Measurements from ENCODE around the gene KCNG4.
"Not testable (repeated sequence)": the region's sequence is repeated elsewhere in the genome, so short reads cannot be mapped to it uniquely, and the experiment has no call there.

The KCNG4 gene

DNA sequence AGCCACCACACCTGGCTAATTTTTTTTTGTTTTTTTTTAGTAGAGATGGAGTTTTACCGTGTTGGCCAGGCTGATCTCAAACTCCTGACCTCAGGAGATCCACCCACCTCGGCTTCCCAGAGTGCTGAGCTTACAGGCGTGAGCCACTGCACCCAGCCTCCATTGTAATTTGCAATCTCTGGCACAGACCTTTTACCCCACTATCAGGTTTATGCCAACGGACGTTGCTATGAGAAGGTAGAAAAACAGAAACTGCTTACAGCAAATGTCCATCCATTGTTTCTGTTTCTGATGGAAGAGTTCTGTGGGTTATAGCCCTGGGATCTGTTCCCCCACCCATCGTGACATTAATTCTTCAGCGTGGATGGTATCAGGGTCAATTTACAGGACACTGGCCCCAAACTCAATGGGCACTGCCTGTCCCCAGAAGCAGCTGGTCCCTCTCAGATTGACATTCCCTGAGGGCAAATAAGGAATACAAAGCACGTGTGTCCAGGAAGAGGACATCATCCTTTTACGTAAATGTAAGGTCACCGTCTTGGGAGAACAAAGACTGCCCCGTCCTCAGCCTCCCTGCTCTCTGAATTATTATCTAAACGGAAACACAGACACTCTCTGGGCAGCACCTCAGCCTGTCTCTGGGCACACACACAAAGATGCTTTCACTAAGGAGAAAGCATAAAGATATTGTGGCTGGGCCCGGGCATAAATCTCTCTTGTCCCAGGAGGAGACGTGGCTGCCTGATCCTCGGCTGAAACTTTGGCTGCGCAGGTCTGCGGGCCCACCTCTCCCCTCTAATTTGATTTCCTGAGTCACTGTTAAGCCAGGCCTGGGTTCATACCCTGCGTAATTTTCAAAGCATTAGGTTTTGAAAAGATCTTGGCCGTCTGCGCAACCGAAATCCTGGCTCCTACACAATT, 5.2 kb downstream of the KCNG4 start:
- DNase-seq (ENCODE audit: low spot score), result no peak

DNA sequence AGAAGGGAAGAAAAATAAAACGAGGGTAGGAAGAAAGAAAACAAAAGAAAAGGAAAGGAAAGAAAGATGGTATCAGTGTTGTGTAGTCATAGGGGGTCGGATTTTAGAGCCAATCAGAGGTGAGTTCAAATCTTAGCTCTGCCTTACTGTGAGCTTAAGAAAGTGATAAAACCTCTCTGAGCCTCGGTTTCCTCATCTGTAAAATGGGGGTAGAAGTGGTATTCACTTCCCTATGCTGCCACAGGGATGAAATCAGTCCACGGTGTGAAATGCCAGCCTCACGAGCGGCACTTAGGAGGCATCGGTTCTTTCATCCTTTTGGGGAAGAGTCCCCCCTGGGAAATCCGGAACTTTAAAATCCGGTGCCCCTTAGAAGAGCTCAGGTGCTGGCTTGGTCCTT, 6.1 kb downstream of the KCNG4 start:
- no peak for DNase-seq (ENCODE audit: low spot score)

DNA sequence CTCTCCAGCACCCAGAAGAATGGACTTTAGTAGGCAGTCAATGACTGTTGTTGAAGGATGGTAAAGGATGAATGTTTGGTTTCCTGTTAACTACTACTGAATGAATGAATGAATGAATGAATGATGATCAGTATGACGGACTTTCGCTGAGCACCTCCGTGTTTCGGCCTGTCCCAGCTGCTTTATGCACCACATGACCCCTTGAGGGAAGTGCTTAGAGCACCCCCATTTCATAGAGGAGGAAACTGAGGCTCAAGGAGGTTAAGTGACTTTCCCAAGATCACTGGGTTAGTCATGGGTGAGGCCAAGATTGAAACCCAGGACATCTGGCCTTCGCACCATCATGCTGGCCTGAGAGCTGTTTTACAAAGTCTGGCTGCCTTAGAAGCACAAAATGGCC, 6.8 kb downstream of the KCNG4 start:
- no peak for DNase-seq (ENCODE audit: low spot score)

DNA sequence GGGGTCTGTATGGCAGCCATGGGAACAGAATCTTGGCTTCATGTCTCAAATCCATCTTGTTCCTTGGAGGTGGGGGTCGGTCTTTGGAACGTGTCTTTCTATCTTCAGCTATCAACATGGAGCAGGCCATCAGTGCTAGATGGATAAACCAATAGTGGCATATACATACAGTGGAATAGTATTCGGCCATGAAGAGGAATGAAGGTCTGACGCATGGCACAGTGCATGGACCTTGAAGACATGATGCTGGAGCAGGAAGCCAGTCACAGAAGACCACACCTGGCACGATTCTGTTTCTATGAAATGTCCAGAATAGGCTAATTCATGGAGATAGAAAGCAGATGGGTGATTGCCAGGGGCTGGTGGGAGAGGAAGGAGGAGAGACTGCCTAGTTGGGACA, 7.8 kb downstream of the KCNG4 start:
- DNase-seq (ENCODE audit: low spot score), result no peak

DNA sequence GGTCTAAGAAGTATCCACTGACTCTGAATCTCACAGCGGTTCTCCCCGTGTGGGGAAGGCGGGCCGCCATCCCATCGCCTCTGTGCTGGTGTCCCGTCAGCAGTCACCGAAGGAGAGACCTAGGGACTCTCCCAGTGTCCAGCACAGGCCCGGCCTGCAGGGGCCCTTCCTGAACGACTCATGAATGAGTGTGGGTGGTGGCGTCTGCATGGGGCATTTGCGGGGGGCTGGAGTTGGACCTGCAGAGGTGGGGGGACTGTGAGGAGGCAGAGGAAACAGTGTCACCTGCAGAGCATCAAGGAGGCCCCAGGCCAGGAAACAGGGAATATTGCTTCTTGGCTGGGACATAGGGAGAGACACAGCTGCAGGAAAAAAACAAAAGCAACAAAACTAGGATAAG, 10.3 kb downstream of the KCNG4 start:
- DNase-seq (ENCODE audit: low spot score), result no peak

DNA sequence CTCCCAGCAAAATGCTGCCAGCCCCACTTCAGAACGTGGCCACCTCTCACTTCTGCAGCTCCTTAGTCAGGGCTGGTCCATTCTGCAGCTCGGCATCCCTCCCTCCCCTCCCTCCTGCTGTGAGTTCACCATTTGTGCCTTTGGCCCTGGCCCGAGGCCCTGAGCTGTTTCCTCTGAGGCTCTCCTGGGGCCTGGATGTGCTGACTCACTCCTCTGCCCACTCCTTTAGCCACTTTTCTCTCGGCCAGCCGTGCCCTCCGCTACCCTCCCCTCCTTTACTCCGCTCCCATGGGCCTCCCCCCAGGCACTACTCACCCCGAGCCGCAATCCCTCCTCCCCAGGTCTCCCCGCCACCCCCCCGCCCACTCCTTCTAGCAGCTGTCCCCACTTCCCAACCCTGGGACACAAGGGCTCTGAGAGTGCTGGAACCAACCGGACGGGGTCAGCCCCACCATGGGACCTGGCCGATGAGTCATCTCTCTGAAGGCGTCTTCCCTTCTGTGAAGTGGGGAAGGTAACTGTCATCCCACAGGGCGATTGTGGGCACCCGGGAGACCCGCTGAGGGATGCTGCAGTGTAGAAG, 11.5 kb downstream of the KCNG4 start:
- no peak for DNase-seq (ENCODE audit: low spot score)

DNA sequence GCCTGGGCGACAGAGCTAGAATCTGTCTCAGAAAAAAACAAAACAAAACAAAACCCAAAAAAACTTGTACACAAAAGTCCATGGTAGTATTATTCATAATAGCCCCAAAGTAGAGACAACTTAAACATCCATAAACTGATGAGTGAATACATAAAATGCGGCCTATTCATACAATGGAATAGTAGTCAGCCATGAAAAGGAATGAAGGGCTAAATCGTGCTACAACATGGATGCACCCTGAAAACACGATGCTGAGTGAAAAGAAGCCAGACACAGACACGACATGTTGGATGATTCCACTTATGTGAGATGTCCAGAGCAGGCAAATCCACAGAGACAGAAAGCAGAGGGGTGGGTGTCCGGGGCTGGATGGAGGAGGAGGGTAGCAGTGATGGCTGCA, 12.3 kb downstream of the KCNG4 start:
- DNase-seq (ENCODE audit: low spot score), result no peak

DNA sequence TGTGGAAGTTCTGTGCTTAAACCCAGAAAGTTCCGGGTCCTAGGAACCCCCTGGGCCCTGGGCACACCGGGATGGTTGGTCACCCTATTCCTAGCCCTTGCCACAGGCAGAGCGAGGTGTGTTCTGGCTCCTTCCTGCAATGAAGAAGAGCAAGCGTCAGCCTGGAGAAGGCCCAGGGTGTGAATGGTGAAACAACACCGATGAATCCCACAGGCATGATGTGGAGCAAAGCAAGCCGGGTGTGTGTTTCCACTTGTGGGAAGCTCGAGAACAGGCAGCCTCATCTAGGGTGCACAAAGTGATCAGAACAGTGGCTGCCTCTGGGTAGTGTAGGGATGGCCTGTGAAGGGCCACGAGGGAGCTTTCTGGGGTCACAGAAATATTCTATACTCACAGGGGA, 13.8 kb downstream of the KCNG4 start:
- no peak for DNase-seq (ENCODE audit: low spot score)

DNA sequence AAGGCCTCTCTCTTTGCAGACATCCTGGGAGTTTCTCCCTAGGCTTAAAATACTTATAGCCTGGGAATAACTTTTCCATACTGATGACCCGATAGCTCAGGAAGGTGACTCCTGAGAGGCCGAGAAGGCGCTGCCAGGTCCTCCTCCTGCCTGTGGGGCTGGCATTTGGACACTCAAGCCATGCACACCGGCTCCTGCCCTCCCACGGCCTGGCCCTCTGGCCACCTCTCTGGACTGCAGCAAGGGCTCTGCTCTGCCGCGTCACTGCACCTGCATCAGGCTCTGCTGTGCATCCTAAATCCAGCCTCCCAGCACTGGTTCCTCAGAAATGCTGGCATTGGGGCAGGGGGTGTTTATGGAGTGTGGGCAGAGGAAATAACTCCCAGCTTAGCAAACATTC, 14.2 kb downstream of the KCNG4 start:
- DNase-seq (ENCODE audit: low spot score), result no peak

DNA sequence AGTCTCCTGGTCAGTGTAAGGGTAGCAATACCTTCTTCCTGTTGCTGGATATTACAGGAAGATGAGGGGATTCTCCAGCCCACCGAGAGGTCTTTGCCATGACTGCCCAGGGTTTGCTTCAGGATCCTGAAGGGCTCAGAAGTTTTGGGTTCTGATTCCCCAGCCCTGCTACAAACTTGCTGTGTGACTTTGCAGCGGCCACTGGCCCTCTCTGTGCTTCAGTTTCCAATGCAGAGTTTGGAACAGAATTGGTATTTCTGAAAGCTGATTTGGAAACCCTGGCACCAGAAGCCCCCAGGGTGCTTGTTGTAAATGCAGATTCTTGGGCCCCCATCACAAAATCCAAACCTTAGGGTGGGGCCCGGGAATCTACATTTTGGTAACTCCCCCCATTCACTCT, 14.7 kb downstream of the KCNG4 start:
- no peak for DNase-seq (ENCODE audit: low spot score)

DNA sequence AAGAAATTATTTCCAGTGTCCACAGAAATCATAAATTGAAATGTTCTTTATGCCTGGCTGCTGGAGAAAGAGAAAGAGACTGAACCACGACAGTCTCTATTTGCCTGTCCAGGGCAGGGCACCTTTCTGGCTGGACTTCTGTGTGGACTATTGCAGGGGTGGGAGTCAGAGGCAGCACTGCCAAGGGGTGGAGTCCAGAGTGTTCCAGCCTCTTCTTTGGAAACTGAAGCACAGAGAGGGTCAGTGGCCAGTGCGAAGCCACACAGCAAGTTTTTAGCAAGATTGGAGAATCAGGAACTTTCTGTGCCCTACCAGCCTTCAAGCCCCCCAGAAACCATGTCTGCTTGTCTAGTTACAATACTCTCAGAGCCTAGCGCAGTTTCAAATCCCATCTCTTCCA, 15.3 kb downstream of the KCNG4 start:
- no peak for DNase-seq (ENCODE audit: low spot score)

DNA sequence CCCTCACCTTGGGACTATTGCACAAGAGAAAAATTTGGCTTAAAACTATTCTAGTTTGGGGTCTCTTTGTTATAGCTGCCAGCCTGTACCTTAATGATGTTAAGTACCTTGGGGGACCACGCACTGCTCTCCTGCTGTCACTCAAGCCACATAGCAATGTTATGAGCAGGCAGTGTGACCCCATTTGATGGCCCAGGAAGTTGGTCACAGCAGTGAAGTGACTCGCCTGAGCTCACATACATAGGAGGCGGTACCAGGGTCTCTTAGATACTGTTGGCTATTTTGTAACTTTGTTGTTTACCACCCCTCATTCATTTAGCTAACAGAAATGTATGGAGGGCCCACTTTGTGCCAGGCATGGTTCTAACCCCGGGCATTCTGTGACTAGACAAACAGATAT, 16.4 kb downstream of the KCNG4 start:
- DNase-seq (ENCODE audit: low spot score), result no peak

DNA sequence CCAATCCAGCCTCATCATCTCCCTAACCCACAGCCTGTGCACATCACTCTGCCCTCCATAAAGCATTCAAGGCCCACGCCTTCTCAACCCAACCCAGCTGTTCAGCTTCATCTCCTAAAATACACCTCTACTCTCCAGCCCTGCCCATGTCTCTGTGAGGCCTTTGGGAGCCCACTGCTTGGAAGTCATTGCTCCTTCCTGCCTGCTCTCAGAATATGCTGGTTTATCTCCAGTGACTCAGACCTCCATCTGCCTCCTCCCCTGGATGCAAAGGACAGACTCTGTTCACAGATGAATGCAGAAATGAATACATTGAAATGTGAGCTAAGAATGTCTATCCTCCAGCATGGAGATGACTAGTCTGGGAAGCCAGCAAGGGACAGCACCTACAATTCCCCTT, 19.0 kb downstream of the KCNG4 start:
- no peak for DNase-seq (ENCODE audit: low spot score)

DNA sequence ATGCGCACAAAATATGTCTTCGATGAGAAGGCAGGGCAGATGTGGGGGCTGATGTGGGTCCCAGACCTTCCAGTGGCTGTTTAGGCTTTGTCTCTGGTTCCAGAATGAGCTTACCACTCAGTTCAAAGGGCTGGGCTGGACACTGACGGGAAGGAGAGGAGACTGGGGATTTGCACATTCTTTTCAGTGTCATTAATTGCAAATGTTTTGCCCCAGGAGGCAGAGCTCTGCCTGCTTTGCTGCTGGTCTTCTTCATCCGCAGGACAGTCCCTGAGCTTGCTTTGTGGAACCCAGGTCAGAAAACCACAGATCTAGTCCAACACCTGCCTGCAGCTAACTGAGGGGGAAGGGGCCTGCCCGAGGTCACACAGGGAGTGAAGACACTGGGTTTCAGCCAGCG, 20.9 kb downstream of the KCNG4 start:
- no peak for DNase-seq (ENCODE audit: low spot score)

DNA sequence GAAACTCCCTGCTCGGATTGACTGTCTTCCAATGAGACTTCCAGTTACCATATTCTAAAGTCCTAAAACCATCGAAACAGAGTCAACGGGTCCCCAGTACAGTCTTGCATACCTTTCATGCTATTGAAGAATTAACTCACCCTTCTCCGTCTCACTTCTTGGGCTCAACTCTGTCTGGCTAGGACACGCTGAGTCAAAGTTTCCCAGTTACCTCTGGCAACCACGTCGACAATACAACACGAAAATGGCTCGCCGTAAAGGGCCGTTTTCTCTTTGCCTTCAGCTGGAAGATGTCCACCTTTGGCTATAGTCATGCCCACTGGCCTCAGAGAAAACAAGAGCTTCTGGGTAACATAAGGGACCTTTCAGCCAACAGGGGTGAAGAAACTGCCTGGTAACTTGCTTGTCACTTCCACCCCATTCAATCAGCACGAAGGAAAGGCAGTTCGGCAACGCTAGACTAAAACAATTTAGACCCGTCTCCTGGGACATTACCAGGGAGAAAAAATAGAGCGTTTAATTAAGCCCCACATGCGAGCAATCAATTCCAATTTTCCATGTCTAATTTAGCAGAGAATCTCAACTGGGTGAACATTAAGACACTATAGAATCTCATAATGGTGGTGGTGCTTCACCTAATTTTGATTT, 21.5 kb downstream of the KCNG4 start:
- DNase-seq (ENCODE audit: low spot score), result no peak

DNA sequence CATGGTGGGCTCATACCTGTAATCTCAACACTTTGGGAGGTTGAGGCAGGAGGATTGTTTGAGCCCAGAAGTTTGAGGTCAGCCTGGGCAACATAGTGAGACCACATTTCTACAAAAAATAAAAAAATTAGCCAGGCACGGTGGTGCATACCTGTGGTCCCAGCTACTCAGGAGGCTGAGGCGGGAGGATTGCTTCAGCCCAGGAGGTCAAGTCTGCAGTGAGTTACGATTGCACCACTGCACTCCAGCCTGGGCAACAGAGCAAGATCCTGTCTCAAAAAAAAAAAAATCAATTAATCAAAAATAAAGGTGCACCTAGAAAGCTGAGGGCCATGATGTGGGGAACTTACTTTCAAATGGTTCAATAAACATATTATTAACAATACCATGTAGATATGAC, 23.7 kb downstream of the KCNG4 start:
- DNase-seq (ENCODE audit: low spot score), result not testable (repeated sequence)

DNA sequence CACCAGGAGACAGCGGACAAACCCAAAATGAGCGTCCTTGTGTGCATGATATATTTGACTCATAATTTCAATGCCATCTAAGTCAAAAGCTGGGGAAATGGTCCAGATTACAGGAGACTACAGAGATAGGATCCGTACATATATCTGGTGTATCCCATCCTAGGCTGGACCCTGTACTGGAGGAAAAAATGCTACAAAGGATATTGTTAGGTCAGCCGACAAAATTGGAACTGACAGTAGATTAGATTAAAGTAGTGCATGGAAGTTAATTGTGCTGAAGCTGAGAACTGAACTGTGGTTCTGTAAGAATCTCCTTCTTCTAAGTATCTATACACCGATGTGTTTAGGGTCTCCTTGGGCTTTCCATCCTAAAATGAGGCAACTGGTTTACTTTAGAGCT, 24.3 kb downstream of the KCNG4 start:
- DNase-seq (ENCODE audit: low spot score), result no peak

DNA sequence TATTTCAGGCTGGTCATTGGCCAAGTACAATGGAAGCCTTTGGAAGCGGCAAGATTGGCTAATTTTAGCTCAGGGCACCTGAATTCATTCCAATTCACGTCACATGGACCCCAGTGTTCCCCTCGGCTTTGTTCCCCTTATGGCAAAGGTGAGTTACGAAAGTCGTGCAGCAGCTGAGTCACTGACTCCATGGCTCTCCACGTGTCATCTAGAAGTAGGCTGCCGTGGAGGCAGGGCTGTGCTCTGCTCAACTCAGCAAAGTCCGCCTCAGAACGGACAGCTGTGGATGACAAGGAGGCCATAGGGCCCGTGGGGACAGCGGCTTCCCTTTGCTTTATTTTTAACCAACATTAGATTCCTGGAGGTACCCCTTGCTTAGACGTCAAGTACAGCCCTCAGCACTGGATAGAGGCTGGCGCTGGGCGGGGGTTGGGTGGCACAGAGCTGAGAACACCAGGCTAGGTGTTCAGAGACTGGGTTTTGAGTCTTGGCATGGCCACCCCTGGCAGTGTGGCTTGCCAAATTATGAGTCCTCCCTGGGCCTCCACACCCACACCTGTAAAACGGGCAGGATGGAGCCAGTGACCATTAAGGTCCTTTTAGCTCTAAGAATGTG, 25.3 kb downstream of the KCNG4 start:
- DNase-seq (ENCODE audit: low spot score), result no peak

DNA sequence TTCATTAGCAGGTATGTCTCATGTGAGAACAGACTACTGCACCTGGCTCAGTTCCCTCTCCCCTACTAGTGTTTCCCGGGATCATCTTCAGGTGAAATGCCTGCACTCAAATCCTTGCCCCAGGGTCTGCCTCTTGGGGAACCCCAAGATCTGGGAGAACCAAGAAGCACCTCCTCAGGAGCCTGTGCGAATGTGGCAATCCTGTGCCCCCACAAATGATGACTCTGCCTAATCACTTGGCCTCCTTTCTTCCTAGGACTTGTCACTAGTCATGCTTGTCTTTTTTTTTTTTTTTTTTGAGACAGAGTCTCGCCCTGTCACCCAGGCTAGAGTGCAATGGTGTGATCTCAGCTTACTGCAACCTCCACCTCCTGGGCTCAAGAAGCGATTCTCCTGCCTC, 27.2 kb downstream of the KCNG4 start:
- no peak for DNase-seq (ENCODE audit: low spot score)

DNA sequence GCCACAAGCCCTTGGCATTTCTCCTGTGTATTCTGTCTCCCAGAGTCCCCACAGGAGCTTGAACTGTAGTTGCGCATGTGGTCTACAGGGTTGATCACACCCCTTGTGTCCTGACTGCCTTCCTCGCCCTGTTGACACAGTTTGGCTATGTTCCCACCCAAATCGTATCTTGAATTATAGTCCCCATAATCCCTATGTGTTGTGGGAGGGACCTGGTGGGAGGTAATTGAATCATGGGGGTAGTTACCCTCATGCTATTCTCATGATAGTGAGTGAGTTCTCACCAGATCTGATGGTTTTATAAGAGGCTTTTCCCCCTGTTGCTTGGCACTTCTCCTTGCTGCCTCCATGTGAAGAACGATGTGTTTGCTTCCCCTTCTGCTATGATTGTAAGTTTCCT, 27.7 kb downstream of the KCNG4 start:
- DNase-seq (ENCODE audit: low spot score), result no peak

DNA sequence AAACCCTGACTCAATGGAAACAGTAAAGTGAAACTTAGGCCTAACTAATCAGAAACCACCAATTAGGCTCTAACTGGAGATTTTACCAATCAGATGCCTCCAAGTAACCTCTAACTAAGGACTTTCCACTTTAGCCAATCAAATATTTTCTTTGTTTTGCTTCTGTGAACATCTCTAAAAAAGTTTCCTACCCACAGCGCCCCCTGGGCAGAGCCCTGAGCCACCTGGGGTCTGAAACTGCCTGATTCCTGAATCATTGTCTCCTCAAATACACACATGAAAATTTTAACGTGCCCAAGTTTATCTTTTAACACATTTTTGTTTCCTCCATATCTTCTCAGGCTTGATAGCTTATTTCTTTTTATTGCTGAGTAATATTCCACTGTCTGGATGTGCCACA, 29.8 kb downstream of the KCNG4 start:
- no peak for DNase-seq (ENCODE audit: low spot score)

DNA sequence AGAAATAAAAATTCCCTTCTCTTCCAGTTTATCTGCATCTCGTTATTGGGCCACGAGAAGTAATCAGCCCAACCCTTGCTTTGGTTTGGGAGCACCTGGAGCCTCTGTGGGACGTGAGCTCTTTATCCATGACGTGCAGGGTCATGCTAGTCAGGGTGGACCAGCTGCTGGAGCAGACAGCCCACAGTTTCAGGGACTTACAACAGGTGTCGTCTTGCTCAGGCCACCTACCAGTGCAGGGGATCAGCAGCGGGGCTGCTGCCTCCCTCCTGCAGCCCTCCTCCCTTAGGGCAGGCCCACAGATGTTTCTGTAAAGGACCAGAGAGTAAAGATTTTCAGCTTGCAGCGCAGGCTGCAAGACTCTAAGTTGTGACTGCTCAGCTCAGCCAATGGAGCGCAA, 31.9 kb downstream of the KCNG4 start:
- DNase-seq (ENCODE audit: low spot score), result no peak

DNA sequence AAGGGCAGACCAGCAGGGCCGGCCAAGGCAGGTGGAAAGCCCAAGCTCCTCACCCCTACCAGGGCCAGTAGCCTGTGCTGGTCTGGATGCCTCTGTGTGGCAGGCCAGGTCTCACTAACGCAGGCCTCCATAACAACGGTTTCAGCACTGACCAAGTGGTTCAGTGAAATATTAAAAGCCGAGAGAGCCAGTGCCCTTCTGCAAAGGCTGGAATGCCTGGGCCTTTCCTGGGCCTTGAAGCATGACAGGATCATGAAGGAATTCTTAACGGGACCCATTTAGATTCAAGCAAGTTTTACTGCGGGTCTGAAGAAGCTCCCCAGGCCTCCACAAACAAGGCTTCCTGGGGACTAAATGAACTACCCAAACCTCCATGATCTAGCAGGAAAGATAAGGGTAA, 32.6 kb downstream of the KCNG4 start:
- no peak for DNase-seq (ENCODE audit: low spot score)
